ENCODE measurements around the gene MED9. TPM values are rescaled to one million over a fixed set of nuclear protein-coding genes. Genes with fewer than 3 reads are reported as not detected.
A peak's percentile ranks its signal among the peaks of the same experiment; 100 is the strongest.

MED9 gene
- total RNA-seq, 1 donor from 2014 or later = 16.1 TPM

- peak; percentile 69 for DNase-seq
Observed at GRCh38 chr17:17491546-17491988, 14.8 kb downstream of the MED9 start.

- no peak for DNase-seq
Observed at GRCh38 chr17:17492085-17492484, 15.3 kb downstream of the MED9 start.

- DNase-seq = no peak
Observed at GRCh38 chr17:17492571-17492970, 15.8 kb downstream of the MED9 start.

- DNase-seq = peak; percentile 24
Observed at GRCh38 chr17:17493249-17493985, 16.6 kb downstream of the MED9 start.

- DNase-seq = no peak
Observed at GRCh38 chr17:17493986-17494466, 17.2 kb downstream of the MED9 start.

DNA sequence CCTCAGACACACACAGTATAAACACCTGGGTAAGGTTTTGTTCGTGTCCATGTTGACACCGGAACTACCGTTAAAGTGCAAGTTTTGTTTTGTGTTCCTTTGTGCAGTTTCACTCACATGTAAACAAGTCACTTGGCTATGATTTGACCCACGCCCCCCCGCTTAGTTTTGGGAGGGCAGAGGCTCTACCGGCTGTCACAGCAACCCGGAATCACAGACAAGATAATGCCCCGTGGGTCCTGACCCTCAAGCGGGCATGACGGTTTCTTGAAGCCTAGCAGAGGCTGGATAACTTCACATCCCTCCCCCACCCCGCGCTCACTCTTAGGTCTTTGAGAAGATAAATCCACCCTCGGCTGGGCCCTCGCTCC, 17.7 kb downstream of the MED9 start:
- DNase-seq = no peak

- DNase-seq = peak; percentile 20
Observed at GRCh38 chr17:17494870-17495535, 18.2 kb downstream of the MED9 start.

DNA sequence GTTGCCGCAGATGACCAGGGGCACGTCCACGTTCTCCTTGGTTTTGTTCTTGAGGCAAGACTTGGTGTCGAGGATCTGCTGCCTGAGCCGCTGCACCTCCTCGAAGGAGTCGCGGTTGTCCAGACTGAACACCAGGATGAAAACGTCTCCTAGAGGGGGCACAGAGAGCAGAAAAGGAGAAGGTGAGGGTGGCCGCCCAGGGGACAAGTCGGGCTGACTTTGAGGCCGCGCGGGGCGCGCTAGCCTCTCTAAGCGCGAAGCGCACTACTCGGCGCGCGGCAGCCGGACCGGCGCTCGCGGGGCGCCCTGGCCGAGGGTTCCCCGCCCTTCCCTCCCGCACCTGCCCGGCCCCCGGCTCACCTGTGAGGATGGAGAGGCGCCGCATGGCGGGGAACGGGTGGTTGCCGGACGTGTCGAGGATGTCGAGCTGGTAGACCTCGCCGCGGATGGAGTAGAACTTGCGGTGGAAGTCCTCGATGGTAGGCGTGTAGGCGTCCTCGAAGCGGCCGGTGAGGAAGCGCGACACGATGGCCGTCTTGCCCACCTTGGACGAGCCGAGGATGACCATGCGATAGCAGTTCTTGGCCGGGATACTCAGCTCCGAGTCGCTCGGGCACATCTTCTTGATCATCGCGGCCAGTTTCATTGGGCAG, 18.9 kb downstream of the MED9 start:
- peak; percentile 55 for DNase-seq

DNA sequence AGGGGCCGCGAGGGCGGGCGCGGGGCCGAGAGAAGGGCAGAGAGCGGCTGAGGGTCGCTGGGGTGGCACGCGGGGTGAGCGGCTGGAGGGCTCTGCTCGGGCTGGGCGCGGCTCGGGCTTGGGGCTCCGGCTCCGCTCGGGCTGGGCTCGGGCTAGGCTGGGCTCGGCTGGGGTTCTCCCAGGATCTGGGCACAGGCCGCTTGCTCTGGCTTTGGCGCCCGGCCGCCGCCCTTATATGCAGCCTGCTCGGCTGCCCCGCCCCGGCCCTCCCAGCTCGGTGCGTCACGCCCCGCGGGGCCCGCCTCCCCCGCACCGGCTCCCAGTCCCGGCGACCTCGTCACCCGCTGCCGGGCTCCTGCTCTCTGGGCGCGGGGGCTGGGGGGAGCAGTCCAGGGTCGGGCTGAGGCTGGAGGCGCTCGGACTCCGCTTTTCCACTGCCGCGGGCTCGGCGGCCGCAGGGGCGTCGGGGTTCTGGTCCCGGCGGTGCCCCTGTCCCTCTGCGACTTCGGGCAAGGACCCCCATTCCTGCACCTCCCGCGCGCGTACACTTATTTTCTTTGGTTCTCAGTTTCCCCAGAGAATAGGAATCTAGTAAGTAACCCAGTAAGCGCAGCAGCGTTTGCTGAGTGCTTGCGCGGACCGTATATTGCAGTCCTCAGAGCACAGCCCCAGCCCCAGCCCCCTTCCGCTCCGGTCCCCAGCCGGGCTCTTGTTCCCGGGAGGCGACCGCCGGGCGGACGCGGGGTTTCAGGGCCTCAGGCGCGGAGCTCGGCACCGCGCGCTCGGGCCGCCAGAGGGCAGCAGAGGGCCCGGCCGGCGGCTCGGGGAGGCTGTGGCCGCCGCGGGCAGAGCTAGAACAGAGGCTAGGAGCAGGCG, 19.6 kb downstream of the MED9 start, which contains the start of gene RASD1:
TSS of gene RASD1 (minus strand) at position 207 of the 876 bp plus-strand sequence. CDS start 214 bp downstream, outside the sequence.
- DNase-seq = peak; percentile 85

DNA sequence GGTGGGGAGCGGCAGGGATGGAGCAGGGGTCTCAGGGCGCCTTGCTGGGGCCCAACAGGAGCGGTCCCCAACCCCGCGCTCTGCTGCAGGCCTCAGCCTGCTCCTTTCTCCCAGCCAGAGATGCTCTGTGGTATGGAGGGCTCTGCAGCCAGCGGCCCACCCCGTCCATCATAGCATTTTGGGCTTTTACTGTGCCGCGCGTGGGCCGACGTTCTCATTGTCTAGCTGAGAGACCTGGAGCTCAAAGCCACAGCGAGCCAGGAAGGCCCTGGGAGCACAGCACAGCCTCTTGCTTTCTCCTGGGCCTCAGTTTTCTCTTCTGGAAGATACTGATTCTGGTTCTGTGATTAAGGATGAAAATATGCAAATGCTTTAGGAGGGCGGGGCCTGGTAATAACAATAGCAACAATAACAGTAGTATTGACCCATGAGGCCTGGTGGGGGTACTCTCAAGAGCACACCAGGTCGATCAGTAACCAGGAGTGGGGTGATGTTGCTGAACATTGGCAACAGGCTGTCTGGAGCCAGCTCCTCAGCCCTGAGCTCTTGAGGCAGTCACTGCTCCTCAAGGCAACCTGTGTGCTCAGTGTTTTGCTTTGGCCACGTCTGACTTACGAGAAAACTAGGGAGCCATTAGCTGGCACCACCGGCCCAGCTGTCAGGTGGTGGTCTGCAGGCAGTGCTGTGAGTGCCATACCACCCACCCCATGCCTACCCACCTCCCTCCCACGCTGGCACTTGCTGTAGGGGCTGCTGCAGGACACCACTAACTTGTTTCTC, 20.5 kb downstream of the MED9 start:
- no peak for DNase-seq

- no peak for DNase-seq
Observed at GRCh38 chr17:17497845-17498520, 21.2 kb downstream of the MED9 start.

GRCh38 chr17:17498606-17499301, 22.0 kb downstream of the MED9 start:
- DNase-seq = no peak

GRCh38 chr17:17499402-17500145, 22.8 kb downstream of the MED9 start:
- no peak for DNase-seq

DNA sequence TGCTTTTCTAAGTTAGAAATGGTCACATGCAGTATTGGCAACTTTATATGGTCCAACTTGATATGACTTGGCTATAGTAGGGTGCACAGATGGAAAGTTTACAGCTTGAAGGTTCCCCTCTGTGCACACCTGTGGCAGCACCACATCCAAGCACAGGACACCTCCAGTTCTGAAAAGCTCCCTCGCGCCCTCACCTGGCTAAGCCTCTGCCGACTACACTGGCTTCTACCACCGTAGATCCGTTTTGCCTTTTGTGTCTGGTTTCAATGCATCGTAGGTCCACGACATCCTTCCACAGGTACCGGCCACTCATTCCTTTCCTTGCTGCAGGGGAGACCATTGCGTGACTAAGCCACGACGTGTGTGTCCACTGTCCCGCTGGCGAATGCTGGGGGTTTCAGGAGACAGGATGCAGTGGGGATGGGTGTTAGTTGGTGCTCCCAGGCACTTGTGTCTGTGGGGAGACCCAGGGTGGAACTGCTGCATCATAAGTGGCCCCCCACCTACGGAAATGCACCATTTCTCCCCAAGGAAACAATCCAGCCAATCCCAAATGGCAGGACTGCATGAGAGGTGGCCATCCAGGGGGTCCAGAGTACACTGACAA, 24.3 kb downstream of the MED9 start:
- no peak for DNase-seq

DNA sequence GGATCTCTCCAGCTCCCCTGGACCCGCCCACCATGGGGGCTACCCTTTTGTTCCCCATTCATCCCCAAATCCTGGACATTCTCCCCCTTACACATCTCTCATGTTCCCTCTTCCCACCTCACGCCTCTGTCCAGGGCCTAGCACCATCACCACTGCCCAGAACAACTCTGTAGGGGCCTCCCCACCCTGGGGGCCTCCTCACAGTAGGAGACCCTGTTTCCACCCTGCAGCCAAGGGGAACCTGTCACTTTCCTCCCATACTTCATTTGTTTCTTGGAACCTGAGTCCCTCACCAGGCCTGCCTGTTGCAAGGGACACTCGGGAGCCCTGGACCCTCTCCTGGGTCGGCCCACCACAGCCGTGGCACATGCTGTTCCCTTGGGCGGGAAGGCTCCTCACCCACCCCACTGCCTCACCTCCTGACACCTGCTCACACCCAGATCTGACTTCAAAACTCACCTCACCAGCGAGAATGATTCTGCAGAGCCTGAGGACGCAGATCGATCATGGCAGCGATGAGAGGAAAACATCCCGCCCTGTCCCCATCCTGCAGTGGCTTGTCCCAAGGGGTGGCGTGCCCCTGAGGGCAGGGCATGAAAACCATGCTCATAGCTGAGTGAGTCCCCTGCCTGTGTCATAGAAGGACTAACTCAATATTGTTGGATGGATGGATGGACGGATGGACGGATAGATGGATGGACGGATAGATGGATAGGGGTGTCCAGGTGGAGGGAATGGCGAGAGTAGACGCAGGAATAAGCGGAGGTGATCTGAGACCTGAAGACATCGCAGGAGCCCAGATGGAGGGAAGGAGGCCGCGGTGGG, 26.2 kb downstream of the MED9 start:
- DNase-seq = no peak

- DNase-seq = peak; percentile 77
Observed at GRCh38 chr17:17503566-17504130, 26.8 kb downstream of the MED9 start.

GRCh38 chr17:17504341-17505140, 27.7 kb downstream of the MED9 start:
- no peak for DNase-seq
